ENCODE measurements around the gene IL17RD.

Gene IL17RD

DNA sequence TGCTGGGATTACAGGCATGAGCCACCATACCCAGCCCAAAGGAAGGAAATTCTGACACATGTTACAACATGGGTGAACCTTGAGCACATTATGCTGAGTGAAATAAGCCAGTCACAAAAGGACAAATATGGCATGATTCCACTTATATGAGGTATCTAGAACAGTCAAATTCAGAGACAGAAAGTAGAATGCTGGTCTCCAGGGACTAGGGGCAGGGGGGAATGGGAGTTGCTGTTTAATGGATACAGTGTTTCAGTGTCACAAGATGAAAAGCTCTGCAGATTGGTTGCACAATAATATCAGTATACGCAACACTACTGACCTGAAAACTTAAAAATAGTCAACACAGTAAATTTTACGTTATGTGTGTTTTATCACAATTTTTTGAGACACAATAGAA is 100.6 kb downstream of the IL17RD start:
- TF ChIP-seq GATA3 (IDR thresholded peaks at IDR 0.05; ENCODE audit: low read depth, low read length) (no peak), GATA2 (IDR thresholded peaks at IDR 0.05; ENCODE audit: low read depth, low read length) (no peak)

DNA sequence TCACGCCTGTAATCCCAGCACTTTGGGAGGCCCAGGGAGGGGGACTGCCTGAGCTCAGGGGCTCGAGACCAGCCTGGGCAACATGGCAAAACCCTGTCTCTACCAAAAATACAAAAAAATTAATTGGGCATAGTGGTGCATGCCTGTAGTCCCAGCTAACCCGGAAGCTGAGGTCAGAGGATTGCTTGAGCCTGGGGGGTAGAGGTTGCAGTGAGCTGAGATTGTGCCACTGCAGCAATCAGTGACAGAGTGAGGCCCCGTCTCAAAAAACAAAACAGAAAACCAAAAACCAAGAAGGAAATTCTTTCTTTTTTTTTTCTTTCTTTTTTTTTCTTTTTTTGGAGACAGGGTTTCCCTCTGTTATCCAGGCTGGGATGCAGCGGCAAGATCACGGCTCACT is 101.2 kb downstream of the IL17RD start:
- no peak for TF ChIP-seq GATA3 (IDR thresholded peaks at IDR 0.05; ENCODE audit: low read depth, low read length)
- TF ChIP-seq GATA2 (IDR thresholded peaks at IDR 0.05; ENCODE audit: low read depth, low read length): no peak

DNA sequence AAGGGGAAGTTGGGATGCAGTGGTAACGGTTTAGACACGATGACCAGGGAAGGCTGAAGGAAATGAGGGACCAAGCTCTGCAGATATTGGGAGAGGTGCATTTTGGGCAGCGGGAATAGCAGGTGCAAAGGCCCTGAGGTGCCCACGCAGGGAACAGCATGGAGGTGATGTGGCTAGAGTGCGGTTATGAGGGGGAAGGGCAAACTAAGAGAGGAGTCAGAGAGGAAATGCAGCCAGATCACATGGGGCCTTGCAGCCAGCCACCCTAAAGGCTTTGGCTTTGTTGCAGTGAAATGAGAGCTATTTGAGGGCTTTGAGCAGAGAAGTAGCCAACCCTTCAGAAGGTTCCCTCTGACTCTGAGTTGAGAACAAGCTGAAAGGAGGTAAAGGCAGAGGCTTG is 102.1 kb downstream of the IL17RD start:
- TF ChIP-seq GATA2 (IDR thresholded peaks at IDR 0.05; ENCODE audit: low read depth, low read length) (no peak), GATA3 (IDR thresholded peaks at IDR 0.05; ENCODE audit: low read depth, low read length) (no peak)

DNA sequence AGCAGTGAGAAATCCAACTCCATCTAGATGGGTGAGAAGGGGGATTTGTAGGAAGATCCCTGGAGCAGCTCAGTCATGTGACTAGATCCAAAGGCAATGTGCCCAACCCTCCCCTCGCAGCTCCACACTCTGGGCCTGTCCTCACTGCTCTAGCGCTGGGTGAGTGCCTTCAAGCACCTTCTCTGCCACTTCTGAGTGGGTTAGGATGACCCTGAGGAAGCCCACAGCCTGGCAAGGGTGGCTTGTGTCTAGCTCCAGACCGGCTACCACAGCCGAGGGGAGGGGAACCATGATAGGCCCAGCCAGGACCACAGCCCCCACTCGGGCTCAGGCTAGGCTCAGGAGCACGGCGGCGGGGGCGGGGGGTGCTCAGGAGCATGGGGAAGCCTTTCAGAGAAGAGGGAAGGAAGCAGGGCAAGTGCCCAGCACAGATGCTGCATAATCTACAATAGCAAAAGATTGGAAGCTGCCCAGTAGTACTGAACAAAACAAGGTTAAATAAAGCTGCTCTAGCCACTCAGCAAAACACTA is 103.0 kb downstream of the IL17RD start:
- no peak for TF ChIP-seq GATA3 (IDR thresholded peaks at IDR 0.05; ENCODE audit: low read depth, low read length)

DNA sequence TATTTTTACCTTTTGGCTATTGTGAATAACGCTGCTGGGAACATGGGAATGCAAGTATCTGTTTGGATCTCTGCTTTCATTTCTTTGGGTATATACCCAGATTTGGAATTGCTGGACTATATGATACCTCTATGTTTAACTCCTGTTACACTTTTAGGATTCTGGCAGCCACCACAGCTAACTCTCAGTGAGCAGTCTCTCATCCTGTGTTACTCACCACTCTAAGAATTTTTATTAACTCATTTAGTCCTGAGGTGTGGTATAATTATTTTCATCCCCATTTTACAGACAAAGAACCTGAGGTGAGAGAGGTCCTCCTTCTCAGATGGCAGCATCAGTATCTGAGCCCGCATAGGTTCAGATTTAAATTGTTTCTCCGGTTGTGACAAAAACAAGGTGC is 103.6 kb downstream of the IL17RD start:
- TF ChIP-seq GATA2 (IDR thresholded peaks at IDR 0.05; ENCODE audit: low read depth, low read length) (no peak), GATA3 (IDR thresholded peaks at IDR 0.05; ENCODE audit: low read depth, low read length) (no peak)

DNA sequence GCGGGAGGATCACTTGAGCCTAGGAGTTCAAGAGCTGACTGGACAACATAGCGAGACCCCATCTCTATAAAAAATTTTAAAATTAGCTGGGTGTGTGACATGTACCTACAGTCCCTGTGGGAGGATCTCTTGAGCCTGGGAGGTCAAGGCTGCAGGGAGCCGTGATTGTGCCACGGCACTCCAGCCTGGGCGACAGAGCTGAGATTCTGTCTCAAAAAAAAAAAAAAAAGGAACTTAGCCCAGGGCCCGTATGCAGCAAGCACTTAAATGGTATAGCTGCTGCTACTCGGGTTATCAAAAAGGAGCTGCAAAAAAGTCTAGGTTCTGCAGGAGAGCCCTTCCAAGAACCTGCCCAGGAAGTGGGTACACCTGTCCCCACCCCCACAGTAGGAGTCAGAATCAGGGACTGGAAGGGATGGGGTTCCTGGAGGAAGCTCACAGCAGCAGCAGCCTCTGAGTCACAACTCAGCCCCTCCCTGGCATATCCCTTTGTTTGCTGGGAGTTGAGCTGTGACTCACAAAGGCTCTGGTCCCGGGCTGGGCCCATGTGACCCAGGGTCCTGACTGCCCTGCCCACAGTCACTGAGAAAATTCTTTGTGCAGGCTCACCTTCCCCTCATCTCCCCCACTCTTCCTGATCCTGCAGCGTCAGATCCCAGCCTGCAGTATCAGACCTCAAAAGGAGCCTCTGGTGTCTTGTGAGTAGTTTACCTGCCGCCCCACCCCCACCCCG is 104.9 kb downstream of the IL17RD start, which contains the start of gene SPATA12:
Gene SPATA12 (plus strand): TSS at position 576 of the 733 bp plus-strand sequence. CDS start 13,031 bp downstream, outside the sequence.
- TF ChIP-seq GATA3 (IDR thresholded peaks at IDR 0.05; ENCODE audit: low read depth, low read length) (no peak), GATA2 (IDR thresholded peaks at IDR 0.05; ENCODE audit: low read depth, low read length) (no peak)

DNA sequence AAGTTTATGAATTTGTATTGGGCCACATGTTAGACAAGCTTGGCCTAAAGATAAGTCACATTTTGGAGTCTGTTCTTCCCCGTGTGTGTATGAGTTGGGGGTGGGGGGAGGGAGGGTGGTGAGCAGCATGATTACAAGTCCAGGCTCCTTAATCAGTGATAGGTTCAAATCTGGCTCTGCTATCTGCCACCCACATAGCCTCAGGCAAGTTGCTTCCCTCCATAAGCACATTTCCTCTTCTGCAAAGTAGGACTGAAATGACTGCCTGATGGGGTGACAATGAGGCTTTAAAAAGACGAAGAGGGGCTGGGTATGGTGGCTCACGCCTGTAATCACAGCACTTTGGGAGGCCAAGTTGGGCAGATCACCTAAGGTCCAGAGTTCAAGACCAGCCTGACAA is 105.7 kb downstream of the IL17RD start:
- no peak for TF ChIP-seq GATA3 (IDR thresholded peaks at IDR 0.05; ENCODE audit: low read depth, low read length)
- peak; percentile 21; the same call in 1 of the 2 replicates for TF ChIP-seq GATA2 (IDR thresholded peaks at IDR 0.05; ENCODE audit: low read depth, low read length)

DNA sequence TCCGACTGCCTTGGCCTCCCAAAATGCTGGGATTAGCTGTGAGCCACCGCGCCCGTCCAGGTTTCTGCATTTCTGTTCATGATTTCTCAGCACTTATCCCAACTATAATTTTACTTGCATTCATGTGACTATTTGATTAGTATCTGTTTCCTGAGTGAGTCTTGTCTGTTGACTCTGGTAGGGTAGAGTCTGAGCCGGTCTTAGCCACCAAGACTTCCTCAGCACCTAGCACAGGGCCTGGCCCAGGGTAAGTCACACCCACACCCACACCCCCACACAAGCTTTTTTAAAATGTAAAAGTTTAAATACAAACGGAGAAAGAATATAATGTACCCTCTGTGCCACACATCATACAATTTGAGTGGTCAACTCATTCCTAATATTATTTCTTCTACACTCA is 107.8 kb downstream of the IL17RD start:
- TF ChIP-seq GATA2 (IDR thresholded peaks at IDR 0.05; ENCODE audit: low read depth, low read length): no peak
- TF ChIP-seq GATA3 (IDR thresholded peaks at IDR 0.05; ENCODE audit: low read depth, low read length): no peak

DNA sequence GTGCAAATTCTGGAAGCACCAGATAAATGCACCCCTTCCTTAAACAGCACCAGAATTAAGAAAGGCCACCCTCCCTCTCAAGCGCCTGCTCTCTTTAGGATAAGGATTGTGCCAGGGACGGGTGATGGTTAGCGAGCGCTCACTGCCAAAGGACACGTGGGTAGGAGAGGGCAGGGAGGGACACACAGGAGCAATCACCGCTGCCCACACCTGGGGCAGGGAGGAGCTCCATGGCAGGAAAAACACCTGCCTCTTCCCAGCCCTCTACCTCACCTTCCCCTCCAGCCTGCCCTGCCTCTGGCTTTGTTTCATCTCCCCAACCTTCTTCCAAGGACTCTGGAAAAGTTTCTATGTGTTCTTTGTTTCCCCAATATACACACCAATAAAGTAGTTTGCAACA is 112.0 kb downstream of the IL17RD start:
- TF ChIP-seq GATA3 (IDR thresholded peaks at IDR 0.05; ENCODE audit: low read depth, low read length) (no peak), GATA2 (IDR thresholded peaks at IDR 0.05; ENCODE audit: low read depth, low read length) (no peak)

DNA sequence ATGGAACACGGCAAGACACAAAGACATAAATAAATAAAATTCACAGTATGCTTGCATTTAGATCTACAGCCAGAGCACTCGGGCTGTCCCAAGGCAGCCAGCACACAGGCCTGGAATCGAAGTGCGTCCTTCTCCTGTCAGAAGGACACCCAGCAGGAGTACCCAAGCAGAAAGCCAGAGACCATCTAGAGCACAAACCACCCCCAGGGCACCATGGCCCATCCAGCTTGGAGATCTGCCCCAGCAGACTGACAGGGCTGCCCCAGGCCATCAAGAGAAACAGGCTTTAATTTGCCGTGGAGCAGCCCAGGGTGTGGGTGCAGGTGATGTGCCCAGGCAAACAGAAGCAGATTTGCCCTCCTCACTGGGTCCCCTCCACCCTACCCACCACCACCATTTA is 112.5 kb downstream of the IL17RD start:
- TF ChIP-seq GATA3 (IDR thresholded peaks at IDR 0.05; ENCODE audit: low read depth, low read length): no peak
- no peak for TF ChIP-seq GATA2 (IDR thresholded peaks at IDR 0.05; ENCODE audit: low read depth, low read length)

DNA sequence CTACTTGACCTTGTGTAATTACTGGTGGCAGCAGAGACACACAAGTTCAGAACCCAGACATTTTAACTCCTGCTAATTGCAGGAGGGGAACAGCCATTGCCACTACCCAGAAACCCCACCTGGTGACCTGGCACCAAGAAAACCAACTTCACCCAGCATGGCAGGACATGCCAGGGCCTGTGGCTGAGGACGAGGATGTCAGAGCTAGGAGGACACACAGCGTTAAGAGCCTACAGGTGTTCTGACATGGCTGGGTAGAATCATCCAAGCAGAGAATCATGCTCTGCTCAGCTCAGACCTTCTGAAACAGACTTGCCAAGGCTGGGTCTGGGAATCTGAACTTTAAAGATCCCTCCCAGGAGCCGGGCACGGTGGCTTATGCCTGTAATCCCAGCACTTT is 116.4 kb downstream of the IL17RD start:
- TF ChIP-seq GATA3 (IDR thresholded peaks at IDR 0.05; ENCODE audit: low read depth, low read length): no peak
- TF ChIP-seq GATA2 (IDR thresholded peaks at IDR 0.05; ENCODE audit: low read depth, low read length): no peak

DNA sequence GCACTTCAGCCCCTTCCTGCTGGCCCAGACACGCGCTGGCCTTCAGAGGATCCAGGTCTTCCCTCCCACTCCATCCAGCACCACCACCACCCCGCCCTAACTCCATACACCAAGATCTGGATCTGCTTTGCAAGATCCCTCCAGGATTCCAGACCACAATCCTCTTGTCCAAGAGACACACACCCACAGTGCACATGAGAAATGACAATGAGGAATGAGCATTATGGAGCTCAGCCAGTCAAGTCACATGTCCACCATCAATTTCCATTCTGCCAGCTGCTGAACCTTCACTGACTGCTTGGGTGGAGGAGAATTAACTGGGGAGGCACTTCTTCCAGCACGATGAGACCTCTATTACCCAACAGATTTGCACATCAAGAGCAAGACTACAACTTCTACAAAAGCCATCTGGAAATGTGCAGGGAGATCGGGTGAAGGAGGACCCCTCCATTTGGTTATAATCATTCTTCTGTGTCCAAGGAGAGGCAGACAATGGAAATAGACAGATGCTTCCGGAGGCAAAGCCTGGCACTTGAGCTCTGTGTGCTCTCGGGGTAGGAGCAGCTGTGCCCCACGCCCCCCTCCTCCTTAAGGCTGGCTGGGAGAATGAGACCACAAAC is 117.0 kb downstream of the IL17RD start:
- TF ChIP-seq GATA3 (IDR thresholded peaks at IDR 0.05; ENCODE audit: low read depth, low read length) (no peak), GATA2 (IDR thresholded peaks at IDR 0.05; ENCODE audit: low read depth, low read length) (no peak)

DNA sequence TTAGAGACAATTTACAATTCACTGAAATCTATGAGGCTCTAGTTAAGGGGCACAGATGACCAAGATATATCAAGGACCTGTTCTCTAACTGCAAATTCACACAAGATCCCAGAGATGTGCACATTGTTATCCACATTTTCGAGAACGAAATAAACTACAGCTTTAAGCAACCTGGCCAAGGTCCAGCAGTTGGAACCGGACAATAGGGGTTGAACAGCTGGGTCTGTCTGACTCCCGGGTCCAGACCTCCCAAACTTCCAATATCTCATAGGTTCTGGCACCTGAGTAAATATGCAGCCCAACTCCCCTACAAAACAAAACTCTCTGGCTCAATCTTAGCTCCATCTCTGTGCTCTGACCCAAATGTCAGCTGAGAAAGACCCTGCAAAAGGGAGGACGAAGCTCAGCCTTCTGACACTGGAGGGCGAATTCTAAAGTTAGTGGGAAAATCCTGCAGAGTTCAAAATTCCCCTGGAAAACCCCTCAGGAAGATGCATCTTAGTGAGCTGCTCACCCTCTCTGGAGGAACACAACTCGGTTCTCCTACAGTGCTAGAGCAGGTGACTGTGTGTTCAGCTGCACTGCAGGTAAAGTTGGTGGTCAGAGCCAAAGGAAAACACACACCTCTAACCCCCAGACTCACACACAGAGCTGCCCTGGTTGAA is 118.9 kb downstream of the IL17RD start:
- no peak for TF ChIP-seq GATA2 (IDR thresholded peaks at IDR 0.05; ENCODE audit: low read depth, low read length)
- TF ChIP-seq GATA3 (IDR thresholded peaks at IDR 0.05; ENCODE audit: low read depth, low read length): no peak

DNA sequence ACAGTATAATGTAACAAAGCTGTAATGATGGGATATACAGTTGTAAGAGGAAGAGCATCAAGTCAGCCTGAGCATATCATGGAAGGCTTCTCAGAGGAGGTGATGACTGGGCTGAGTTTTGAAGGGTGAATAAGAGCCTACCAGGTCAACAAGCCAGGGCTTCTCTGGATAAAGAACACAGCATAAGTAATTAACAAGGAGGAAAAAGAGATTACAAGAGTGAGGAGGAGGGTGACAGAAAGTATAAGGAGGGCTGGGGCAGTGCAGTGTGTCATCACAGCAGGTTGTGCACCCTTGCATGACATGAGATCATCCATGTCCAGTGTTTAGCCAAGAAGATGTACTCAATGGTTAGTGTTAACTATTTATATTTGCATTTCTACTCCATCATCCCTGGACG is 121.6 kb downstream of the IL17RD start:
- TF ChIP-seq GATA2 (IDR thresholded peaks at IDR 0.05; ENCODE audit: low read depth, low read length) (no peak), GATA3 (IDR thresholded peaks at IDR 0.05; ENCODE audit: low read depth, low read length) (no peak)

DNA sequence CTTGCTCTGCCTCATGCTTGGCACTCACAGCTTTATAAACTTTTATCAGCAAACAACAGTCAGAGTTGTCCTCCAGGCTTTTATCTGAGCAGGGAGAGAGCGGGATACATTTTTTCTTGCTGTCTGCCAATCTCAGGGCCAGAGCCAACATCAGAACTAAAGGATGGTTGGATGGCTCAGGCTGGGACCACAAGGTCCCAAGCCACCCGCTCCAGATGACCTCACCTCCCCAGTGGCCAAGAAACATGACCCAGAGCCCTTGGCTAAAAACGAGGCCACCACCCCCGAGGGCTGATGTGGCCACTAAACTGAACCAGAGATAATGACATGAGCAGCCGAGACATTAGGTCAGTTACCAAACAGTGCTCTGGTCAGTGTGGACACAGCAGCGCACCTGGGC is 123.5 kb downstream of the IL17RD start:
- TF ChIP-seq GATA2 (IDR thresholded peaks at IDR 0.05; ENCODE audit: low read depth, low read length) (no peak), GATA3 (IDR thresholded peaks at IDR 0.05; ENCODE audit: low read depth, low read length) (no peak)
